HEK293T (cell line): ENCODE results near the gene THTPA.

Experiments
- ARNT ChIP-seq: fragments of 450-650 bp; IDR thresholded peaks from 2 replicates; pipeline ENCODE4 v1.6.1; 2017; ENCODE audit warnings: mild to moderate bottlenecking
- BHLHE40 ChIP-seq: fragments of 450-650 bp; IDR thresholded peaks from 2 replicates; pipeline ENCODE4 v1.6.1; 2016; ENCODE audit warnings: mild to moderate bottlenecking, moderate library complexity, borderline replicate concordance
- ELF4 ChIP-seq: fragments of 450-650 bp; IDR thresholded peaks from 2 replicates; pipeline ENCODE4 v1.6.1; 2017; ENCODE audit warnings: antibody characterized with exemption
- FOXA1 ChIP-seq: fragments of 450-650 bp; IDR thresholded peaks from 2 replicates; pipeline ENCODE4 v1.6.1; 2016; ENCODE audit warnings: mild to moderate bottlenecking
- HDGF ChIP-seq: fragments of 450-650 bp; IDR thresholded peaks from 2 replicates; pipeline ENCODE4 v1.6.1; 2017; ENCODE audit warnings: antibody characterized with exemption, borderline replicate concordance
- LEF1 ChIP-seq: fragments of 450-650 bp; IDR thresholded peaks from 2 replicates; pipeline ENCODE4 v1.6.1; 2017; ENCODE audit warnings: mild to moderate bottlenecking, borderline replicate concordance
- SUZ12 ChIP-seq: fragments of 450-650 bp; IDR thresholded peaks from 2 replicates; pipeline ENCODE4 v1.6.1; 2016; ENCODE audit warnings: mild to moderate bottlenecking
- ZNF384 ChIP-seq: fragments of 450-650 bp; IDR thresholded peaks from 2 replicates; pipeline ENCODE4 v1.6.1; 2016
- TF ChIP-seq, protein P1 (sequence below): fragments of 450-650 bp; IDR thresholded peaks from 2 replicates; pipeline ENCODE4 v1.6.1; 2016

DNA sequence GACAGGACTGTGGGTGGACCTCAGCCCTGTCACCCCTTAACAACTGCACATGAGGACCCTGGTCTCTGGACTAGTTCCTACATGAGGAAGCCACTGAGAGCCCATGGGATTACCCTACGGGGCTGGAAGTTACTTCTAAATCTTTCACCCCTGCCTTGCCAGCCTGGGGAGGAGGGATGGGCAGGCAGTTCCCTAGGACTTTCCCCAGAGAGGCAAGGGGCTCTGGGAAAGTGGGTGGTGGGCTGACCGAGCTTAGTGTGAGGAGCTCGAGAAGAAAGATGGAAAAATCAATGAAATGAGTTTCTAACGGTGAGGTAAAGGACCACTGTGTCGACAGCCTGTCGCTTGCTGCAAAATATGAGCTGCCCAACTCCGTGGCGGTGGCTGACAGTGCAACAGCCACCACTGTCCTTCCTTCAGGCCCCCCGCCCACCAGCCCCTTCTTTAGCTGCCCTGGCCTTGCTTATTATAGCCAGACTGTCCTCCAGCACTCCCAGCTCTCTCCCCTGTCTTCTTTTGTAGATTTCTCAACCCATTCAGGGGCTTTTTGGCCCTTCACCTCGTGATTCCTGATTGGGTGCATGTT lies 9.5 kb upstream of the THTPA start:
- TF ChIP-seq, protein P1, sequence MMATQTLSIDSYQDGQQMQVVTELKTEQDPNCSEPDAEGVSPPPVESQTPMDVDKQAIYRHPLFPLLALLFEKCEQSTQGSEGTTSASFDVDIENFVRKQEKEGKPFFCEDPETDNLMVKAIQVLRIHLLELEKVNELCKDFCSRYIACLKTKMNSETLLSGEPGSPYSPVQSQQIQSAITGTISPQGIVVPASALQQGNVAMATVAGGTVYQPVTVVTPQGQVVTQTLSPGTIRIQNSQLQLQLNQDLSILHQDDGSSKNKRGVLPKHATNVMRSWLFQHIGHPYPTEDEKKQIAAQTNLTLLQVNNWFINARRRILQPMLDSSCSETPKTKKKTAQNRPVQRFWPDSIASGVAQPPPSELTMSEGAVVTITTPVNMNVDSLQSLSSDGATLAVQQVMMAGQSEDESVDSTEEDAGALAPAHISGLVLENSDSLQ, result no peak
- no peak for TF ChIP-seq FOXA1
- TF ChIP-seq BHLHE40, result no peak
- TF ChIP-seq ELF4, result no peak
- no peak for TF ChIP-seq SUZ12
- no peak for TF ChIP-seq LEF1
- no peak for TF ChIP-seq HDGF
- no peak for TF ChIP-seq ARNT
- no peak for TF ChIP-seq ZNF384
